K562 (cell line): ENCODE measurements around the gene KCNG1. TPM values are rescaled to one million over a fixed set of nuclear protein-coding genes. Genes with fewer than 3 reads are reported as not detected.

Source experiments
- C11orf30 ChIP-seq: fragments of 450-650 bp; IDR thresholded peaks from 2 replicates; pipeline ENCODE4 v1.6.1; 2016; ENCODE audit warnings: low read depth, mild to moderate bottlenecking
- CHCHD3 ChIP-seq: fragments of 250-450 bp; sonication (Bioruptor Pico); IDR thresholded peaks from 2 replicates; pipeline ENCODE4 v2.1.2; 2022; ENCODE audit warnings: mild to moderate bottlenecking
- CTCF ChIP-seq, 3 experiments: IDR thresholded peaks in 2 of 3; conservative IDR thresholded peaks in 1 of 3; 2 replicates each; pipeline ENCODE4 v1.5.1; 2011 to 2012; ENCODE audit warnings: low read length in 3 of 3, mild to moderate bottlenecking in 3 of 3, control low read depth in 2 of 3, improper control_type of control experiment in 1 of 3, inconsistent platforms in 1 of 3, low read depth in 1 of 3, mixed read lengths in 1 of 3, moderate library complexity in 1 of 3; ENCODE audit not compliant: insufficient read depth in 2 of 3
- ELK3 ChIP-seq: fragments of 450-650 bp; formaldehyde crosslinking; IDR thresholded peaks from 2 replicates; pipeline ENCODE4 v1.4.0; 2020; ENCODE audit warnings: mild to moderate bottlenecking
- FOXK2 ChIP-seq, 2 experiments: fragments of 450-650 bp; IDR thresholded peaks in 1 of 2; conservative IDR thresholded peaks in 1 of 2; 2 replicates each; pipeline ENCODE4 v1.6.1; 2016; ENCODE audit warnings: low read depth in 2 of 2, mild to moderate bottlenecking in 1 of 2
- HEY1 ChIP-seq: fragments of 250-450 bp; sonication (Bioruptor Pico); IDR thresholded peaks from 2 replicates; pipeline ENCODE4 v1.5.0; 2020; ENCODE audit warnings: mild to moderate bottlenecking, moderate library complexity, borderline replicate concordance
- HMBOX1 ChIP-seq: sonication (generic); IDR thresholded peaks from 2 replicates; pipeline ENCODE4 v1.6.1; 2016
- NCOA6 ChIP-seq: fragments of 450-650 bp; IDR thresholded peaks from 2 replicates; pipeline ENCODE4 v1.6.1; 2017; ENCODE audit warnings: mild to moderate bottlenecking
- PURB ChIP-seq: sonication (generic); formaldehyde crosslinking; IDR thresholded peaks from 2 replicates; pipeline ENCODE4 v1.9.0; 2021; ENCODE audit warnings: low read depth, mild to moderate bottlenecking, missing genetic modification reagents
- RNF219 ChIP-seq: fragments of 250-450 bp; sonication (Bioruptor Pico); IDR thresholded peaks from 2 replicates; pipeline ENCODE4 v1.5.0; 2022; ENCODE audit warnings: mild to moderate bottlenecking
- THAP7 ChIP-seq: fragments of 250-450 bp; sonication (Bioruptor Pico); IDR thresholded peaks from 2 replicates; pipeline ENCODE4 v1.5.0; 2021
- TRIM28 ChIP-seq: fragments of 450-650 bp; IDR thresholded peaks from 2 replicates; pipeline ENCODE4 v1.6.1; 2017
- U2AF2 ChIP-seq: fragments of 200-400 bp; formaldehyde crosslinking; optimal IDR thresholded peaks from 2 replicates; pipeline ENCODE3; 2017; ENCODE audit warnings: low read depth, mild to moderate bottlenecking, low read length
- ZBTB9 ChIP-seq: fragments of 450-650 bp; formaldehyde crosslinking; IDR thresholded peaks from 2 replicates; pipeline ENCODE4 v1.4.0; 2020; ENCODE audit warnings: mild to moderate bottlenecking, moderate library complexity
- ZNF263 ChIP-seq: sonication (generic); formaldehyde crosslinking; IDR thresholded peaks from 2 replicates; pipeline ENCODE4 v1.8.0; 2022; ENCODE audit warnings: mild to moderate bottlenecking, missing genetic modification reagents, borderline replicate concordance
- ZNF316 ChIP-seq: fragments of 450-650 bp; IDR thresholded peaks from 2 replicates; pipeline ENCODE4 v1.6.1; 2016
- ZNF57 ChIP-seq: fragments of 450-650 bp; formaldehyde crosslinking; IDR thresholded peaks from 2 replicates; pipeline ENCODE4 v1.4.0; 2020; ENCODE audit warnings: mild to moderate bottlenecking, moderate library complexity
- polyA plus RNA-seq, 8 experiments: library from polyadenylated mRNA; depleted of rRNA in 4 of 8; stranded (reverse) in 5 of 8; unstranded in 3 of 8; fragments of >200 nt; fragmentation: Nextera tagmentation in 2 of 8; fragmentation: Illumina TruSeq in 1 of 8; extraction: Ambion mirVana in 2 of 8; extraction: Trizol in 1 of 8; gene quantifications; 2 replicates each; pipeline versions ENCODE4 v1.2.1 to v1.2.3, GENCODE V29; 2011 to 2014; ENCODE audit warnings: inconsistent platforms in 1 of 8, missing spikeins in 1 of 8
- total RNA-seq, 7 experiments: library from RNA; depleted of rRNA in 6 of 7; stranded (reverse); fragments of >200 nt in 6 of 7; fragmentation: Illumina TruSeq in 2 of 7; extraction: Trizol in 2 of 7; gene quantifications; 2 replicates each; pipeline versions ENCODE4 v1.2.1 to v1.2.3, GENCODE V29; 2011 to 2021; ENCODE audit warnings: low replicate concordance in 1 of 7

Gene KCNG1
- total and polyA plus RNA-seq, 9 of the 15 experiments (the other 6 are each of a cell fraction or from before 2014, with no cell fraction given) = 0.06 to 1.5 (median 0.22) TPM; not detected in 2

GRCh38 chr20:50980851-50981713 is 41.8 kb downstream of the KCNG1 start (continued):
- TF ChIP-seq CTCF (IDR thresholded peaks at IDR 0.05 in 2 of 3, conservative IDR thresholded peaks at IDR 0.05 in 1 of 3; ENCODE audit: insufficient read depth in 2 of 3, low read depth in 1 of 3, low read length in 3 of 3) (peak; percentile 73 to 93 (median 84)), ZNF316 (peak; percentile 98), ZNF263 (CRISPR knock-in tag) (no peak), ELK3 (CRISPR knock-in tag) (no peak), ZBTB9 (no peak), FOXK2 (conservative IDR thresholded peaks at IDR 0.05 in 1 of 2, IDR thresholded peaks at IDR 0.05 in 1 of 2; ENCODE audit: low read depth in 2 of 2) (no peak), RNF219 (no peak), TRIM28 (no peak), CHCHD3 (no peak), THAP7 (no peak), PURB (CRISPR knock-in tag) (no peak), C11orf30 (peak; percentile 97), NCOA6 (no peak), HEY1 (CRISPR knock-in tag) (no peak), ZNF57 (CRISPR knock-in tag) (no peak), U2AF2 (no peak), HMBOX1 (no peak)
